IMR-90 (cell line): ENCODE measurements around the gene CALML3. TPM values are rescaled to one million over a fixed set of nuclear protein-coding genes. Genes with fewer than 3 reads are reported as not detected.

Source experiments
- ATAC-seq: fragments of 200-7000 bp; cut with Tn5 transposase; 2 replicates; pipeline ENCODE4 v1.9.1; 2020; ENCODE audit warnings: low read depth, mild to moderate bottlenecking, moderate library complexity
- BruUV-seq: library from RNA; stranded (reverse); fragments of 400-500 nt; replicated peaks from 2 replicates; lab custom pipeline; 2021; lab: Mats Ljungman, UMichigan
- CTCF ChIA-PET: fragments of 300-600 bp; formaldehyde crosslinking; extraction: SDS; loops from one replicate; lab custom pipeline; 2021; ENCODE audit warnings: antibody characterized with exemption; lab: Yijun Ruan, JAX
- POLR2A ChIA-PET: fragments of 300-600 bp; sonication (Branson Sonifier 250); formaldehyde crosslinking; loops from one replicate; lab custom pipeline; 2022; ENCODE audit warnings: antibody characterized with exemption; ENCODE audit not compliant: unreplicated experiment; lab: Charles Lee
- DNase-seq: peaks from one replicate; pipeline ENCODE4 v3.0.0; 2013
- H2AFZ ChIP-seq: replicated peaks from 2 replicates; pipeline ENCODE3; 2013; ENCODE audit warnings: low read length, mild to moderate bottlenecking; ENCODE audit not compliant: poor library complexity
- H2AK5ac ChIP-seq: 2 replicates; pipeline ENCODE4 v1.6.1; 2013; ENCODE audit warnings: low read depth, low read length, inconsistent platforms
- H2AK9ac ChIP-seq: replicated peaks from 2 replicates; pipeline ENCODE3; 2013; ENCODE audit warnings: mild to moderate bottlenecking, low read depth, low read length, moderate library complexity; ENCODE audit not compliant: poor library complexity
- H2BK120ac ChIP-seq: 2 replicates; pipeline ENCODE4 v1.6.1; 2013; ENCODE audit warnings: low read depth, low read length, inconsistent platforms
- H2BK15ac ChIP-seq: 3 replicates; pipeline ENCODE4 v1.6.1; 2013; ENCODE audit warnings: low read depth, low read length, inconsistent platforms
- H2BK20ac ChIP-seq: 2 replicates; pipeline ENCODE4 v1.6.1; 2013; ENCODE audit warnings: low read depth, mild to moderate bottlenecking, inconsistent platforms, low read length, moderate library complexity
- H2BK5ac ChIP-seq: 2 replicates; pipeline ENCODE4 v1.6.1; 2013; ENCODE audit warnings: mild to moderate bottlenecking, low read depth, low read length, inconsistent platforms; ENCODE audit not compliant: poor library complexity, severe bottlenecking
- H3K14ac ChIP-seq: replicated peaks from 2 replicates; pipeline ENCODE4 v1.6.1; 2013; ENCODE audit warnings: low read depth, low read length, inconsistent platforms
- H3K18ac ChIP-seq: 2 replicates; pipeline ENCODE4 v1.6.1; 2013; ENCODE audit warnings: low read depth, low read length, control low read depth
- H3K23ac ChIP-seq: 2 replicates; pipeline ENCODE4 v1.6.1; 2013; ENCODE audit warnings: low read depth, low read length, inconsistent platforms
- H3K27ac ChIP-seq: 2 replicates; pipeline ENCODE4 v1.5.1; 2013; ENCODE audit warnings: mild to moderate bottlenecking, control low read depth, low read length; ENCODE audit not compliant: insufficient read depth
- H3K27me3 ChIP-seq: 2 replicates; pipeline ENCODE4 v1.6.1; 2013; ENCODE audit warnings: low read length; ENCODE audit not compliant: control insufficient read depth, insufficient read depth
- H3K36me3 ChIP-seq: 2 replicates; pipeline ENCODE4 v1.6.1; 2013; ENCODE audit warnings: low read length, mixed read lengths; ENCODE audit not compliant: control insufficient read depth, insufficient read depth
- H3K4ac ChIP-seq: 2 replicates; pipeline ENCODE4 v1.6.1; 2013; ENCODE audit warnings: low read depth, low read length, inconsistent platforms
- H3K4me1 ChIP-seq: 2 replicates; pipeline ENCODE4 v1.6.1; 2013; ENCODE audit warnings: low read length, mixed read lengths; ENCODE audit not compliant: control insufficient read depth, insufficient read depth
- H3K4me2 ChIP-seq: 2 replicates; pipeline ENCODE4 v1.6.1; 2013; ENCODE audit warnings: low read depth, mild to moderate bottlenecking, control low read depth, low read length, moderate library complexity
- H3K4me3 ChIP-seq: 2 replicates; pipeline ENCODE4 v1.5.1; 2013; ENCODE audit warnings: low read depth, mild to moderate bottlenecking, control low read depth, low read length, moderate library complexity; ENCODE audit not compliant: insufficient read depth
- H3K56ac ChIP-seq: 2 replicates; pipeline ENCODE4 v1.6.1; 2013; ENCODE audit warnings: low read length, inconsistent platforms; ENCODE audit not compliant: insufficient read depth; ENCODE audit errors: extremely low read depth
- H3K79me1 ChIP-seq, 2 experiments: 2 replicates each; pipeline ENCODE4 v1.6.1; 2013; ENCODE audit warnings: low read length in 2 of 2, inconsistent platforms in 1 of 2, low read depth in 1 of 2
- H3K9ac ChIP-seq: 2 replicates; pipeline ENCODE4 v1.6.1; 2013; ENCODE audit warnings: low read depth, low read length, control low read depth
- H3K9me1 ChIP-seq: 2 replicates; pipeline ENCODE4 v1.6.1; 2013; ENCODE audit warnings: low read length, inconsistent platforms; ENCODE audit not compliant: insufficient read depth
- H3K9me3 ChIP-seq: 2 replicates; pipeline ENCODE4 v1.6.1; 2013; ENCODE audit warnings: low read length; ENCODE audit not compliant: control insufficient read depth, insufficient read depth
- H4K20me1 ChIP-seq: 2 replicates; pipeline ENCODE4 v1.6.1; 2013; ENCODE audit warnings: low read length, inconsistent platforms; ENCODE audit not compliant: insufficient read depth
- H4K5ac ChIP-seq: 2 replicates; pipeline ENCODE4 v1.6.1; 2013; ENCODE audit warnings: mild to moderate bottlenecking, low read depth, low read length, control low read depth
- H4K8ac ChIP-seq, 2 experiments: 2 replicates each; pipeline ENCODE4 v1.6.1; 2013; ENCODE audit warnings: low read depth in 2 of 2, low read length in 2 of 2, control low read depth in 1 of 2, inconsistent platforms in 1 of 2
- H4K91ac ChIP-seq: 2 replicates; pipeline ENCODE4 v1.6.1; 2013; ENCODE audit warnings: low read depth, low read length, inconsistent platforms; ENCODE audit not compliant: insufficient read depth
- CEBPB ChIP-seq: IDR thresholded peaks from 2 replicates; pipeline ENCODE4 v1.6.1; 2012; ENCODE audit warnings: low read depth, low read length, improper control_type of control experiment
- CHD1 ChIP-seq: IDR thresholded peaks from 2 replicates; pipeline ENCODE4 v1.6.1; 2012; ENCODE audit warnings: low read depth, low read length, improper control_type of control experiment
- MXI1 ChIP-seq: IDR thresholded peaks from 2 replicates; pipeline ENCODE4 v1.6.1; 2012; ENCODE audit warnings: low read depth, mild to moderate bottlenecking, low read length, moderate library complexity, borderline replicate concordance
- POLR2A ChIP-seq: IDR thresholded peaks from 2 replicates; pipeline ENCODE4 v1.6.1; 2012; ENCODE audit warnings: mild to moderate bottlenecking, low read depth, low read length
- RCOR1 ChIP-seq: IDR thresholded peaks from 2 replicates; pipeline ENCODE4 v1.6.1; 2012; ENCODE audit warnings: mild to moderate bottlenecking, low read length, improper control_type of control experiment; ENCODE audit not compliant: insufficient replicate concordance
- RFX5 ChIP-seq: IDR thresholded peaks from 2 replicates; pipeline ENCODE4 v1.8.0; 2012; ENCODE audit warnings: low read depth, mild to moderate bottlenecking, low read length, moderate library complexity
- WGBS, 2 experiments: methylation state at CpG; one replicate each; pipeline versions ENCODE4 v1.1.5 to v1.1.7; 2013; ENCODE audit warnings: missing lambda C conversion rate in 2 of 2; ENCODE audit not compliant: insufficient read length in 1 of 2; ENCODE audit errors: extremely low coverage in 2 of 2; 5-methylcytosine and 5-hydroxymethylcytosine counted together
- dilution Hi-C: fragments of 300-500 bp; cut with HindIII; formaldehyde crosslinking; loops from one replicate; pipeline ENCODE4 v1.14.3; 2018; ENCODE audit warnings: low sequenced_read_pairs; ENCODE audit not compliant: unreplicated experiment
- in situ Hi-C: fragments of 300-500 bp; cut with MboI; formaldehyde crosslinking; loops from 3 replicates; pipeline ENCODE4 v1.14.3; 2019; ENCODE audit warnings: low sequenced_read_pairs, inconsistent platforms, mixed read lengths
- intact Hi-C: fragments of 100-400 bp; cut with micrococcal nuclease; formaldehyde crosslinking; loops from 2 replicates; pipeline ENCODE4 v1.10.0; 2022
- polyA plus RNA-seq, 3 experiments: library from polyadenylated mRNA; depleted of rRNA; stranded (reverse); fragments of >200 nt; gene quantifications; 2 replicates each; pipeline ENCODE4 v1.2.3, GENCODE V29; 2012; ENCODE audit warnings: low replicate concordance in 1 of 3
- total RNA-seq: library from RNA; depleted of rRNA; stranded (reverse); fragments of >200 nt; gene quantifications from 2 replicates; pipeline ENCODE4 v1.2.3, GENCODE V29; 2012
- TF ChIP-seq, protein P1 (sequence below): fragments of 150-350 bp; IDR thresholded peaks from 2 replicates; pipeline ENCODE4 v1.6.1; 2016; ENCODE audit warnings: low read depth, mild to moderate bottlenecking, low read length, moderate library complexity, borderline replicate concordance

CALML3 gene
- total and polyA plus RNA-seq, 2 of the 4 experiments (the other 2 are of a cell fraction), result not detected

DNA sequence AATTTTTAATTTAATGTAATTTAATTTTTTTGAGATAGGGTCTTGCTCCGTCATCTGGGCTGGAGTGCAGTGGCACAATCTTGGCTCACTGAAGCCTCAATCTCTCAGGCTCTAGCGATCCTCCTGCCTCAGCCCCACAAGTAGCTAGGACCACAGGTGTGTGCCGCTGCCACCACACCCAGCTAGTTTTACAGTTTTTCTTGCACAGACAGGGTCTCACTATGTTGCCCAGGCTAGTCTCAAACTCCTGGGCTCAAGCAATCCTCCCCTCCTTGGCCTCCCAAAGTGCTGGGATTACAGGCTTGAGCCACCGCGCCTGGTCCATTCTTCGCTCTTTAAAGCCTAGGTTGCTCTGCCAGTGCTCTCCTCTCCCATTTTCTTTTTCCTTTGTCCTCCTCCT, 12.9 kb downstream of the CALML3 start:
- BruUV-seq, result no TSS peak
- WGBS, 2 experiments, result 100% methylated on average over 2 of the region's 6 CpGs; no CpG with 5 or more reads in 1 of the 2 experiments
- Histone ChIP-seq H3K56ac (no peak overlapping the region), H3K18ac (no peak overlapping the region), H3K9me1 (peaks cover 3% of the 10 kb centered on the region; the same call in 1 of the 2 replicates), H4K20me1 (no peaks in the 10 kb centered on the region), H2AK9ac (no peak overlapping the region), H3K4ac (no peak overlapping the region), H3K27ac (no peak overlapping the region), H2BK5ac (no peak overlapping the region), H3K4me3 (no peak overlapping the region), H3K27me3 (no peaks in the 10 kb centered on the region), H4K91ac (no peak overlapping the region), H2AK5ac (no peak overlapping the region), H2BK20ac (no peak overlapping the region), H4K8ac (peak overlapping the region in 1 of 2 experiments; percentile 42; a peak in 1 of 4 replicates), H4K5ac (no peak overlapping the region), H3K9me3 (peaks cover 1% of the 10 kb centered on the region; the same call in 1 of the 2 replicates), H2BK15ac (peak overlapping the region; percentile 62; the same call in 2 of the 3 replicates), H3K4me1 (peaks cover 10% of the 10 kb centered on the region), H3K9ac (no peak overlapping the region), H3K14ac (no peak overlapping the region), H3K36me3 (no peaks in the 10 kb centered on the region), H3K79me1 (no peaks in the 10 kb centered on the region), H3K4me2 (no peak overlapping the region), H2BK120ac (peak overlapping the region; percentile 32; the same call in 1 of the 2 replicates), H2AFZ (no peak overlapping the region), H3K23ac (no peak overlapping the region; the same call in 1 of the 2 replicates)
- in situ Hi-C loops (no loop called here), dilution Hi-C loops (no loop called here), intact Hi-C loops (loop anchor here (5.0 kb wide), 1 partner anchor 75 kb away; no protein-coding TSS in a partner anchor)
- DNase-seq (no peak), ATAC-seq (no peak)
- POLR2A ChIA-PET, result no interaction called here
- CTCF ChIA-PET, result no interaction called here
- TF ChIP-seq POLR2A (no peak), CEBPB (no peak), MXI1 (no peak), RCOR1 (no peak), CHD1 (no peak), RFX5 (no peak)
- TF ChIP-seq, protein P1, sequence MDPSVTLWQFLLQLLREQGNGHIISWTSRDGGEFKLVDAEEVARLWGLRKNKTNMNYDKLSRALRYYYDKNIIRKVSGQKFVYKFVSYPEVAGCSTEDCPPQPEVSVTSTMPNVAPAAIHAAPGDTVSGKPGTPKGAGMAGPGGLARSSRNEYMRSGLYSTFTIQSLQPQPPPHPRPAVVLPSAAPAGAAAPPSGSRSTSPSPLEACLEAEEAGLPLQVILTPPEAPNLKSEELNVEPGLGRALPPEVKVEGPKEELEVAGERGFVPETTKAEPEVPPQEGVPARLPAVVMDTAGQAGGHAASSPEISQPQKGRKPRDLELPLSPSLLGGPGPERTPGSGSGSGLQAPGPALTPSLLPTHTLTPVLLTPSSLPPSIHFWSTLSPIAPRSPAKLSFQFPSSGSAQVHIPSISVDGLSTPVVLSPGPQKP, result no peak
